Liver (tissue), 3 donors: Measurements from ENCODE around the gene MUSK.

ENCODE experiments used
- EGR1 ChIP-seq, 2 donors: IDR thresholded peaks; 2 replicates each; pipeline ENCODE4 v1.6.1; 2016 to 2018; ENCODE audit warnings: antibody characterized with exemption in 2 of 2, low read depth in 2 of 2
- HNF4G ChIP-seq: IDR thresholded peaks from 2 replicates; pipeline ENCODE4 v1.6.1; 2016; ENCODE audit warnings: antibody characterized with exemption
- NR2F2 ChIP-seq: IDR thresholded peaks from 2 replicates; pipeline ENCODE4 v1.6.1; 2016; ENCODE audit warnings: antibody characterized with exemption
- RAD21 ChIP-seq, 2 donors: IDR thresholded peaks; 2 replicates each; pipeline ENCODE4 v1.6.1; 2016; ENCODE audit warnings: antibody characterized with exemption in 2 of 2, mild to moderate bottlenecking in 2 of 2
- RXRA ChIP-seq, 2 donors: IDR thresholded peaks; 2 replicates each; pipeline ENCODE4 v1.6.1; 2017 to 2018; ENCODE audit warnings: antibody characterized with exemption in 2 of 2, mild to moderate bottlenecking in 1 of 2
- YY1 ChIP-seq: IDR thresholded peaks from 2 replicates; pipeline ENCODE4 v1.6.1; 2016; ENCODE audit warnings: antibody characterized with exemption, mild to moderate bottlenecking
- TF ChIP-seq, protein P1 (sequence below): fragments of 150-350 bp; IDR thresholded peaks from 2 replicates; pipeline ENCODE4 v1.5.1; 2017; ENCODE audit warnings: improper control_type of control experiment, low read depth, low read length; ENCODE audit not compliant: missing input control
- TF ChIP-seq, protein P2 (sequence below): IDR thresholded peaks from 2 replicates; pipeline ENCODE4 v1.6.1; 2016; ENCODE audit warnings: antibody characterized with exemption, mild to moderate bottlenecking
- TF ChIP-seq, protein P3 (sequence below): IDR thresholded peaks from 2 replicates; pipeline ENCODE4 v1.6.1; 2016; ENCODE audit warnings: antibody characterized with exemption
- TF ChIP-seq, protein P4 (sequence below): IDR thresholded peaks from 2 replicates; pipeline ENCODE4 v1.6.1; 2016; ENCODE audit warnings: antibody characterized with exemption
- donor health status: healthy.
- donor health status: healthy.

DNA sequence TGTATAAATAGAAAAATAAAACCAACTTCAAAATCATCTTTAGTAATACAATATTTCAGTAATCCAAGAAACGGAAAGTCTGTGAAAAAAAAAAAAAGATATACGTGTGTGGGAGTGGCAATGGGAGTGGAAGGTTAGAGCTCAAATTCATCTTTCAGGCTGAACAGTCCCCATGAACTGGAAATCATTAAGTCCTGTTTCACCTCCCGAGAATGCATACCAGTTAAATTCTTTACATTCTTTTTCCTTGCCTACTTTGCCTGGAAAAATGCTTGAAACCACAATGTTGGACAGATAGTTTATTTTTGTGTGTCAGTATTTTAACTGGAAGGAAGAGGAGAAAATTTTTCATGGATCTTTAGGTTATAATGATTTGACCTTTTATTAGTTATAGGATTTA is 166.8 kb downstream of the MUSK start:
- TF ChIP-seq, protein P1, sequence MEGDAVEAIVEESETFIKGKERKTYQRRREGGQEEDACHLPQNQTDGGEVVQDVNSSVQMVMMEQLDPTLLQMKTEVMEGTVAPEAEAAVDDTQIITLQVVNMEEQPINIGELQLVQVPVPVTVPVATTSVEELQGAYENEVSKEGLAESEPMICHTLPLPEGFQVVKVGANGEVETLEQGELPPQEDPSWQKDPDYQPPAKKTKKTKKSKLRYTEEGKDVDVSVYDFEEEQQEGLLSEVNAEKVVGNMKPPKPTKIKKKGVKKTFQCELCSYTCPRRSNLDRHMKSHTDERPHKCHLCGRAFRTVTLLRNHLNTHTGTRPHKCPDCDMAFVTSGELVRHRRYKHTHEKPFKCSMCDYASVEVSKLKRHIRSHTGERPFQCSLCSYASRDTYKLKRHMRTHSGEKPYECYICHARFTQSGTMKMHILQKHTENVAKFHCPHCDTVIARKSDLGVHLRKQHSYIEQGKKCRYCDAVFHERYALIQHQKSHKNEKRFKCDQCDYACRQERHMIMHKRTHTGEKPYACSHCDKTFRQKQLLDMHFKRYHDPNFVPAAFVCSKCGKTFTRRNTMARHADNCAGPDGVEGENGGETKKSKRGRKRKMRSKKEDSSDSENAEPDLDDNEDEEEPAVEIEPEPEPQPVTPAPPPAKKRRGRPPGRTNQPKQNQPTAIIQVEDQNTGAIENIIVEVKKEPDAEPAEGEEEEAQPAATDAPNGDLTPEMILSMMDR = no peak
- TF ChIP-seq YY1 = no peak
- TF ChIP-seq RAD21 (IDR thresholded peaks at IDR 0.05) = no peak
- TF ChIP-seq, protein P2, sequence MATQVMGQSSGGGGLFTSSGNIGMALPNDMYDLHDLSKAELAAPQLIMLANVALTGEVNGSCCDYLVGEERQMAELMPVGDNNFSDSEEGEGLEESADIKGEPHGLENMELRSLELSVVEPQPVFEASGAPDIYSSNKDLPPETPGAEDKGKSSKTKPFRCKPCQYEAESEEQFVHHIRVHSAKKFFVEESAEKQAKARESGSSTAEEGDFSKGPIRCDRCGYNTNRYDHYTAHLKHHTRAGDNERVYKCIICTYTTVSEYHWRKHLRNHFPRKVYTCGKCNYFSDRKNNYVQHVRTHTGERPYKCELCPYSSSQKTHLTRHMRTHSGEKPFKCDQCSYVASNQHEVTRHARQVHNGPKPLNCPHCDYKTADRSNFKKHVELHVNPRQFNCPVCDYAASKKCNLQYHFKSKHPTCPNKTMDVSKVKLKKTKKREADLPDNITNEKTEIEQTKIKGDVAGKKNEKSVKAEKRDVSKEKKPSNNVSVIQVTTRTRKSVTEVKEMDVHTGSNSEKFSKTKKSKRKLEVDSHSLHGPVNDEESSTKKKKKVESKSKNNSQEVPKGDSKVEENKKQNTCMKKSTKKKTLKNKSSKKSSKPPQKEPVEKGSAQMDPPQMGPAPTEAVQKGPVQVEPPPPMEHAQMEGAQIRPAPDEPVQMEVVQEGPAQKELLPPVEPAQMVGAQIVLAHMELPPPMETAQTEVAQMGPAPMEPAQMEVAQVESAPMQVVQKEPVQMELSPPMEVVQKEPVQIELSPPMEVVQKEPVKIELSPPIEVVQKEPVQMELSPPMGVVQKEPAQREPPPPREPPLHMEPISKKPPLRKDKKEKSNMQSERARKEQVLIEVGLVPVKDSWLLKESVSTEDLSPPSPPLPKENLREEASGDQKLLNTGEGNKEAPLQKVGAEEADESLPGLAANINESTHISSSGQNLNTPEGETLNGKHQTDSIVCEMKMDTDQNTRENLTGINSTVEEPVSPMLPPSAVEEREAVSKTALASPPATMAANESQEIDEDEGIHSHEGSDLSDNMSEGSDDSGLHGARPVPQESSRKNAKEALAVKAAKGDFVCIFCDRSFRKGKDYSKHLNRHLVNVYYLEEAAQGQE = no peak
- TF ChIP-seq, protein P3, sequence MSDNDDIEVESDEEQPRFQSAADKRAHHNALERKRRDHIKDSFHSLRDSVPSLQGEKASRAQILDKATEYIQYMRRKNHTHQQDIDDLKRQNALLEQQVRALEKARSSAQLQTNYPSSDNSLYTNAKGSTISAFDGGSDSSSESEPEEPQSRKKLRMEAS = no peak
- no peak for TF ChIP-seq HNF4G
- TF ChIP-seq, protein P4, sequence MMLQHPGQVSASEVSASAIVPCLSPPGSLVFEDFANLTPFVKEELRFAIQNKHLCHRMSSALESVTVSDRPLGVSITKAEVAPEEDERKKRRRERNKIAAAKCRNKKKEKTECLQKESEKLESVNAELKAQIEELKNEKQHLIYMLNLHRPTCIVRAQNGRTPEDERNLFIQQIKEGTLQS = no peak
- TF ChIP-seq RXRA (IDR thresholded peaks at IDR 0.05) = no peak
- TF ChIP-seq NR2F2 = no peak
- TF ChIP-seq EGR1 (IDR thresholded peaks at IDR 0.05; ENCODE audit: low read depth in 2 of 2) = no peak
